Measurements from ENCODE around the gene PWP2. TPM values are rescaled to one million over a fixed set of nuclear protein-coding genes. Genes with fewer than 3 reads are reported as not detected.
A peak's percentile ranks its signal among the peaks of the same experiment; 100 is the strongest.

The PWP2 gene
- total RNA-seq, 1 experiment from 2014 or later, result 6.8 TPM

GRCh38 chr21:44062380-44062779 lies 44.8 kb upstream of the PWP2 start:
- Histone ChIP-seq H3K27me3 (ENCODE audit: control insufficient read depth, insufficient read depth, low read length) (no peaks in the 10 kb centered on the region), H3K27ac (ENCODE audit: low read length) (no peak overlapping the region), H3K36me3 (ENCODE audit: control insufficient read depth, insufficient read depth, low read length) (peaks cover 2% of the 10 kb centered on the region), H3K4me1 (ENCODE audit: control insufficient read depth, insufficient read depth, low read length) (no peaks in the 10 kb centered on the region), H3K9me3 (ENCODE audit: control insufficient read depth, insufficient read depth, low read depth, low read length) (no peaks in the 10 kb centered on the region), H3K4me3 (ENCODE audit: low read depth in 2 of 2, low read length in 2 of 2) (no peak overlapping the region)
- DNase-seq (ENCODE audit: low read depth, low spot score), result no peak
- ATAC-seq, result peak; percentile 38; the same call in 1 of the 2 replicates
- ChIA-PET CTCF (no interaction called here), POLR2A (no interaction called here)
- TF ChIP-seq POLR2AphosphoS5 (IDR thresholded peaks at IDR 0.05; ENCODE audit: low read depth, low read length) (no peak), SIN3A (IDR thresholded peaks at IDR 0.05; ENCODE audit: borderline replicate concordance, insufficient read depth, low read depth, low read length) (no peak), TCF7L2 (IDR thresholded peaks at IDR 0.05; ENCODE audit: low read depth, low read length) (no peak), REST (IDR thresholded peaks at IDR 0.05; ENCODE audit: insufficient read depth in 1 of 2, low read depth in 2 of 2, low read length in 1 of 2) (no peak), CTCF (IDR thresholded peaks at IDR 0.05) (no peak)
- BruUV-seq (replicated peaks), result no TSS peak
- in situ Hi-C loops (cut with HindIII; ENCODE audit: low pct_unique_long_range_greater_than_20kb, low sequenced_read_pairs) (no loop called here), intact Hi-C loops (cut with micrococcal nuclease; ENCODE audit: unreplicated experiment) (no loop called here)

- no peak for ATAC-seq
- CTCF ChIA-PET, result no interaction called here
- no peak for TF ChIP-seq REST (IDR thresholded peaks at IDR 0.05; ENCODE audit: insufficient read depth in 1 of 2, low read depth in 2 of 2, low read length in 1 of 2)
- no peak for TF ChIP-seq TCF7L2 (IDR thresholded peaks at IDR 0.05; ENCODE audit: low read depth, low read length)
- TF ChIP-seq SIN3A (IDR thresholded peaks at IDR 0.05; ENCODE audit: borderline replicate concordance, insufficient read depth, low read depth, low read length), result no peak
- no peak for TF ChIP-seq CTCF (IDR thresholded peaks at IDR 0.05)
- TF ChIP-seq POLR2AphosphoS5 (IDR thresholded peaks at IDR 0.05; ENCODE audit: low read depth, low read length), result no peak
Observed at GRCh38 chr21:44063151-44063912, 43.9 kb upstream of the PWP2 start.

More at GRCh38 chr21:44063151-44063912, 43.9 kb upstream of the PWP2 start:
- Histone ChIP-seq H3K27ac (ENCODE audit: low read length) (no peak overlapping the region), H3K4me1 (ENCODE audit: control insufficient read depth, insufficient read depth, low read length) (no peaks in the 10 kb centered on the region), H3K27me3 (ENCODE audit: control insufficient read depth, insufficient read depth, low read length) (no peaks in the 10 kb centered on the region), H3K9me3 (ENCODE audit: control insufficient read depth, insufficient read depth, low read depth, low read length) (no peaks in the 10 kb centered on the region), H3K36me3 (ENCODE audit: control insufficient read depth, insufficient read depth, low read length) (peaks cover 2% of the 10 kb centered on the region), H3K4me3 (ENCODE audit: low read depth in 2 of 2, low read length in 2 of 2) (no peak overlapping the region)
- no TSS peak for BruUV-seq (replicated peaks)
- no peak for DNase-seq (ENCODE audit: low read depth, low spot score)
- in situ Hi-C loops (cut with HindIII; ENCODE audit: low pct_unique_long_range_greater_than_20kb, low sequenced_read_pairs) (no loop called here), intact Hi-C loops (cut with micrococcal nuclease; ENCODE audit: unreplicated experiment) (no loop called here)
- POLR2A ChIA-PET, result no interaction called here

Measured in Panc1 (cell line).